Right atrium auricular region (tissue), 2 donors: ENCODE results near the gene RASD1. TPM values are rescaled to one million over a fixed set of nuclear protein-coding genes. Genes with fewer than 3 reads are reported as not detected.
A peak's percentile ranks its signal among the peaks of the same experiment; 100 is the strongest.

Source experiments
- DNase-seq: peaks from one replicate; pipeline ENCODE4 v3.0.0-alpha.2; 2019; ENCODE audit warnings: low spot score
- H3K27ac ChIP-seq, 2 donors: fragments of 200-600 bp; sonication (generic); 1 replicate in 1 of 2; 2 replicates in 1 of 2; pipeline ENCODE4 v1.5.1; 2016 to 2019
- H3K27me3 ChIP-seq, 2 donors: fragments of 200-600 bp; sonication (generic); one replicate each; pipeline versions ENCODE4 v1.5.1 to v1.6.0; 2017 to 2019
- H3K36me3 ChIP-seq: fragments of 200-600 bp; sonication (generic); one replicate; pipeline ENCODE4 v1.5.1; 2016
- H3K4me1 ChIP-seq, 2 donors: fragments of 200-600 bp; sonication (generic); one replicate each; pipeline versions ENCODE4 v1.5.1 to v1.6.0; 2017 to 2019
- H3K4me3 ChIP-seq, 2 donors: fragments of 200-600 bp; sonication (generic); 1 replicate in 1 of 2; 2 replicates in 1 of 2; pipeline ENCODE4 v1.5.1; 2017 to 2019; ENCODE audit warnings: mild to moderate bottlenecking in 1 of 2, moderate library complexity in 1 of 2
- H3K9me3 ChIP-seq, 2 donors: fragments of 200-600 bp; sonication (generic); one replicate each; pipeline ENCODE4 v1.5.1; 2019
- total RNA-seq, 2 donors: library from RNA; depleted of rRNA; stranded (reverse); fragments of >200 nt; gene quantifications; one replicate each; pipeline ENCODE4 v1.1.0, GENCODE V29; 2016
- TF ChIP-seq, protein P1 (sequence below), 2 donors: fragments of 200-600 bp; sonication (generic); IDR thresholded peaks; one replicate each; pipeline ENCODE4 v1.5.1; 2019; ENCODE audit warnings: antibody characterized with exemption in 2 of 2

Gene RASD1
- total RNA-seq, 2 donors from 2014 or later: 37.9 to 131 TPM

DNA sequence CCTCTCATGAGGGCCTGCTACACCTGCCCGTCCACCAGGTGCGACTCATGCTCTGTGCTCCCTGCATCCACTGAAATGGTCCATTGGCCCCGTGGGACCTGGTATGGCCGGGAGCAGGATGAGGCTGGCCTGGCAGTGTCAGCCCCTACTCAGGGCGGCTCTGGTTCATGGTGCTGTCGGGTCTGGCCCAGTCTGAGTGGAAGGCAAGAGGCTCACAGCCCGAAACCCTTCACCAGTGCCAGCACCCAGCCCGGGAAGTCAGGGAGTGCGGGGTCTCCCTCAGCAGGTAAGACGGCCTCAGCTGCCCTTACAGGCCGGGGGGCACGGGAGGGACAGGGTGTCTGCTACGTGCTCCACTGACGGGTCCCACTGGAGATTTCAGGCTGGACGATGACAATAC lies 40.5 kb upstream of the RASD1 start:
- TF ChIP-seq, protein P1, sequence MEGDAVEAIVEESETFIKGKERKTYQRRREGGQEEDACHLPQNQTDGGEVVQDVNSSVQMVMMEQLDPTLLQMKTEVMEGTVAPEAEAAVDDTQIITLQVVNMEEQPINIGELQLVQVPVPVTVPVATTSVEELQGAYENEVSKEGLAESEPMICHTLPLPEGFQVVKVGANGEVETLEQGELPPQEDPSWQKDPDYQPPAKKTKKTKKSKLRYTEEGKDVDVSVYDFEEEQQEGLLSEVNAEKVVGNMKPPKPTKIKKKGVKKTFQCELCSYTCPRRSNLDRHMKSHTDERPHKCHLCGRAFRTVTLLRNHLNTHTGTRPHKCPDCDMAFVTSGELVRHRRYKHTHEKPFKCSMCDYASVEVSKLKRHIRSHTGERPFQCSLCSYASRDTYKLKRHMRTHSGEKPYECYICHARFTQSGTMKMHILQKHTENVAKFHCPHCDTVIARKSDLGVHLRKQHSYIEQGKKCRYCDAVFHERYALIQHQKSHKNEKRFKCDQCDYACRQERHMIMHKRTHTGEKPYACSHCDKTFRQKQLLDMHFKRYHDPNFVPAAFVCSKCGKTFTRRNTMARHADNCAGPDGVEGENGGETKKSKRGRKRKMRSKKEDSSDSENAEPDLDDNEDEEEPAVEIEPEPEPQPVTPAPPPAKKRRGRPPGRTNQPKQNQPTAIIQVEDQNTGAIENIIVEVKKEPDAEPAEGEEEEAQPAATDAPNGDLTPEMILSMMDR (IDR thresholded peaks at IDR 0.05): no peak
- H3K9me3 ChIP-seq: no peaks in the 10 kb centered on the region
- no peak for DNase-seq
- H3K27ac ChIP-seq: peak overlapping the region; percentile 81 to 94
- no peak overlapping the region for H3K4me3 ChIP-seq
- H3K4me1 ChIP-seq: peaks cover 0 to 45% of the 10 kb centered on the region in 2 donors
- H3K27me3 ChIP-seq: no peaks in the 10 kb centered on the region
- no peaks in the 10 kb centered on the region for H3K36me3 ChIP-seq

DNA sequence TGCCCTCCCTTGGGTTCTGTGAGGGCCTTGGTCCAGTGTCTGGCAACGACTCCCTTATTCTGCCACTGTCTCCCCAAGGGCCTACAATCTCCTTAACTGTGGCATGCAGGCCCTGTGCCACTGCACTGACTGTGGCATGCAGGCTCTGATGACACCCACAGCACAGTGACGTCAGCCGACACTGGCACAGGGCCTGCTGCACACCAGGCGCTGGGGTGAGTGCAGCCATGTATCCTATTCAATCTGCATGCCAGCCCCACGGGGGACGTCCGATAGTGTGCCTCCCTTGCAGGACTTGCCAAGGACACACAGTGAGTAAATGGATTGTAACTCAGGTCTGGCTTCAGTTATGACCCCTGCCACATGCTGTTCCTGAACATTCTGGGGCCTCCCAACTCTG lies 39.8 kb upstream of the RASD1 start:
- H3K9me3 ChIP-seq: no peaks in the 10 kb centered on the region
- no peaks in the 10 kb centered on the region for H3K36me3 ChIP-seq
- H3K27me3 ChIP-seq: no peaks in the 10 kb centered on the region
- no peak overlapping the region for H3K4me3 ChIP-seq
- H3K4me1 ChIP-seq: peaks cover 0 to 45% of the 10 kb centered on the region in 2 donors
- DNase-seq: peak; percentile 85
- TF ChIP-seq, protein P1 (IDR thresholded peaks at IDR 0.05): no peak
- H3K27ac ChIP-seq: peak overlapping the region; percentile 81 to 94

DNA sequence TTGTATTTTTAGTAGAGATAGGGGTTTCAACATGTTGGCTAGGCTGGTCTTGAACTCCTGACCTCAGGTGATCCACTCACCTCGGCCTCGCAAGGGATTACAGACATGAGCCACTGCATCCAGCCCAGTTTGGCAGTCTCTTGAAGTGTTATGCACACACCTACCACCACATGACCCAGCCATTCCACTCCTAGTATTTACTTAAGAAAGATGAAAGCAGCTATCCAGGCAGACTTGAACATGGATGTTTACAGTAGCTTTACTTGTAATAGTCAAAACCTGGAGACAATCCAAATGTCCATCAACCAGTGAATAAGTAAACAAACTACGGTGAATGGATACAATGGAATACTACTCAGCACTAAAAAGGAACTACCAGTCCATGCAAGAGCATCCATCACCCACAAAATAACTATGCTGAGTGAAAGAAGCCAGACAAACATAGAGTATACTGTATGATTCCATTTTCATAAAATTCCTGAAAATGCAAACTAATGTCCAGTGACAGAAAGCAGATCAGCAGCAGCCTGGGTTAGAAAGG lies 37.8 kb upstream of the RASD1 start:
- TF ChIP-seq, protein P1 (IDR thresholded peaks at IDR 0.05): no peak
- Histone ChIP-seq H3K27me3 (no peaks in the 10 kb centered on the region), H3K9me3 (no peaks in the 10 kb centered on the region), H3K4me1 (peaks cover 0 to 40% of the 10 kb centered on the region in 2 donors), H3K4me3 (no peak overlapping the region), H3K36me3 (no peaks in the 10 kb centered on the region), H3K27ac (peak overlapping the region in 1 of 2 donors; percentile 94)
- DNase-seq: no peak

DNA sequence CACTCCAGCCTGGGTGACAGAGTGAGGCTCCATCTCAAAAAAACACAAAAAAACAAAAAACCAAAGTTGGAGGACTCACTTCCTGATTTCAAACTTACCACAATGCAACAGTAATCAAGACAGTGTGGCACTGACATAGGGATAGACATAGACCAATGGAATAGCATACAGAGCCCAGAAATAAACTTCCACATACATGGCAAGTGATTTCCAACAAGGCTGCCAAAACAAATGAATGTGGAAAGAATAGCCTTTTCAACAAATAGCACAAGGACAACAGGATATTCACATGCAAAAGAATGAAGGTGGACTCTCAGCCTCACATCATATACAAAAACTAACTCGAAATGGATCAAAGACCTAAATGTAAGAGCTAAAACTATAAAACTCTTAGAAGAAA lies 36.8 kb upstream of the RASD1 start:
- no peak for DNase-seq
- Histone ChIP-seq H3K4me1 (peaks cover 0 to 41% of the 10 kb centered on the region in 2 donors), H3K36me3 (no peaks in the 10 kb centered on the region), H3K9me3 (no peaks in the 10 kb centered on the region), H3K4me3 (no peak overlapping the region), H3K27ac (no peak overlapping the region), H3K27me3 (no peaks in the 10 kb centered on the region)
- TF ChIP-seq, protein P1 (IDR thresholded peaks at IDR 0.05): no peak

DNA sequence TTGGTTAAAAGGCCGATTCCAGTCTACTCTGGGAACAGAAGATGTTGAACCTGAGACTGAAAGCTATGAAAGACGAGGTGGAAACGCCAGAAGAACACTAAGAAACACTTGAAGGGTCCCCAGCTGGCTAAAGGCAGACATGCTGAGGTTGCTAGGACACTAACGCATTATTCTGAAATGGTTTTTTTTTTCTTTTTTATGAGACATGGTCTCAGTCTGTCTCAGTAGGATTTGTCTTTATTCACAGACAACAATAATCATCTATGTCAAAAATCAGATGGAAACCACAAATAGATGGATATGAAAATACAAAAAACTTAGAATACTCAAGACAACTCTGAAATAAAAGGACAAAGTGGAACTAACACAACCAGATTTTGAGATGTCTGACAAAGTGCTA lies 35.0 kb upstream of the RASD1 start:
- TF ChIP-seq, protein P1 (IDR thresholded peaks at IDR 0.05): no peak
- no peaks in the 10 kb centered on the region for H3K27me3 ChIP-seq
- no peak overlapping the region for H3K4me3 ChIP-seq
- no peak for DNase-seq
- peaks cover 0 to 40% of the 10 kb centered on the region in 2 donors for H3K4me1 ChIP-seq
- no peaks in the 10 kb centered on the region for H3K36me3 ChIP-seq
- H3K27ac ChIP-seq: no peak overlapping the region
- H3K9me3 ChIP-seq: no peaks in the 10 kb centered on the region
